Neural cell (in vitro differentiated cells): Measurements from ENCODE around the gene RPL36. TPM values are rescaled to one million over a fixed set of nuclear protein-coding genes. Genes with fewer than 3 reads are reported as not detected.

Experiments
- H2AFZ ChIP-seq: fragments of 200-600, 300-800 bp; sonication (generic), shearing (Covaris generic); 2 replicates; pipeline ENCODE4 v1.6.0; 2014; ENCODE audit warnings: low read depth, mild to moderate bottlenecking, antibody characterized with exemption, low read length, moderate library complexity
- H3F3A ChIP-seq: fragments of 200-600 bp; shearing (Covaris generic); 2 replicates; pipeline ENCODE4 v1.6.1; 2016; ENCODE audit warnings: mild to moderate bottlenecking, moderate library complexity, mixed read lengths, antibody characterized with exemption, low read length; ENCODE audit not compliant: insufficient read depth, poor library complexity, severe bottlenecking
- H3K27ac ChIP-seq: fragments of 200-600, 300-800 bp; sonication (generic), shearing (Covaris generic); 2 replicates; pipeline ENCODE4 v1.5.1; 2014; ENCODE audit warnings: mild to moderate bottlenecking, low read length, moderate library complexity
- H3K27me3 ChIP-seq: fragments of 300-800, 200-600 bp; sonication (generic), shearing (Covaris generic); 2 replicates; pipeline ENCODE4 v1.6.0; 2014; ENCODE audit warnings: mild to moderate bottlenecking, low read depth, low read length, moderate library complexity; ENCODE audit not compliant: insufficient read depth
- H3K36me3 ChIP-seq: fragments of 300-800, 200-600 bp; sonication (generic), shearing (Covaris generic); 2 replicates; pipeline ENCODE4 v1.5.1; 2014; ENCODE audit warnings: mild to moderate bottlenecking, antibody characterized with exemption, low read length, moderate library complexity; ENCODE audit not compliant: insufficient read depth
- H3K4me2 ChIP-seq: fragments of 300-800, 200-600 bp; sonication (generic), shearing (Covaris generic); 2 replicates; pipeline ENCODE4 v1.6.0; 2014; ENCODE audit warnings: mild to moderate bottlenecking, low read length
- H3K4me3 ChIP-seq: fragments of 300-800, 200-600 bp; sonication (generic), shearing (Covaris generic); 2 replicates; pipeline ENCODE4 v1.5.1; 2014; ENCODE audit warnings: mild to moderate bottlenecking, low read length, moderate library complexity
- H3K79me2 ChIP-seq: fragments of 200-600 bp; shearing (Covaris generic); replicated peaks from 2 replicates; pipeline ENCODE4 v1.6.0; 2014; ENCODE audit warnings: mild to moderate bottlenecking, low read length, moderate library complexity; ENCODE audit not compliant: insufficient read depth
- H3K9ac ChIP-seq: fragments of 300-800, 200-600 bp; sonication (generic), shearing (Covaris generic); 2 replicates; pipeline ENCODE4 v1.6.1; 2016; ENCODE audit warnings: mild to moderate bottlenecking, low read length, mixed read lengths
- H3K9me2 ChIP-seq: fragments of 200-600 bp; shearing (Covaris generic); 2 replicates; pipeline ENCODE4 v1.6.1; 2016; ENCODE audit warnings: mild to moderate bottlenecking, low read length, mixed read lengths; ENCODE audit not compliant: insufficient read depth
- H3K9me3 ChIP-seq: fragments of 200-600, 300-800 bp; sonication (generic), shearing (Covaris generic); 2 replicates; pipeline ENCODE4 v1.6.1; 2016; ENCODE audit warnings: mild to moderate bottlenecking, mixed run types, low read length, moderate library complexity, mixed read lengths
- H4K20me1 ChIP-seq: fragments of 200-600 bp; shearing (Covaris generic); 2 replicates; pipeline ENCODE4 v1.6.1; 2016; ENCODE audit warnings: mild to moderate bottlenecking, mixed run types; ENCODE audit not compliant: insufficient read depth
- CTCF ChIP-seq: fragments of 450-650 bp; IDR thresholded peaks from 2 replicates; pipeline ENCODE4 v1.5.1; 2014; ENCODE audit warnings: antibody characterized with exemption, mild to moderate bottlenecking, moderate library complexity; ENCODE audit not compliant: poor library complexity, severe bottlenecking
- EP300 ChIP-seq: fragments of 450-650 bp; conservative IDR thresholded peaks from 2 replicates; pipeline ENCODE4 v1.6.1; 2014; ENCODE audit warnings: antibody characterized with exemption, mild to moderate bottlenecking, moderate library complexity; ENCODE audit not compliant: poor library complexity, severe bottlenecking
- MXI1 ChIP-seq: fragments of 450-650 bp; conservative IDR thresholded peaks from 2 replicates; pipeline ENCODE4 v1.6.1; 2014; ENCODE audit warnings: antibody characterized with exemption, mild to moderate bottlenecking; ENCODE audit not compliant: poor library complexity, severe bottlenecking
- POLR2AphosphoS5 ChIP-seq: IDR thresholded peaks from 2 replicates; pipeline ENCODE4 v1.6.1; 2012
- RAD21 ChIP-seq: fragments of 450-650 bp; conservative IDR thresholded peaks from 2 replicates; pipeline ENCODE4 v1.6.1; 2014; ENCODE audit warnings: antibody characterized with exemption, mild to moderate bottlenecking, moderate library complexity
- REST ChIP-seq: IDR thresholded peaks from 2 replicates; pipeline ENCODE4 v1.6.1; 2012; ENCODE audit warnings: borderline replicate concordance
- TAF1 ChIP-seq: IDR thresholded peaks from 2 replicates; pipeline ENCODE4 v1.6.1; 2012; ENCODE audit warnings: low read depth
- polyA plus RNA-seq: library from polyadenylated mRNA; depleted of rRNA; stranded (reverse); fragments of >200 nt; gene quantifications from 2 replicates; pipeline ENCODE4 v1.2.3, GENCODE V29; 2014

Gene RPL36
- polyA plus RNA-seq, 1 donor from 2014 or later = 358 TPM

GRCh38 chr19:5680437-5681368 lies 9.4 kb upstream of the RPL36 start, which contains the start of the genes HSD11B1L and MICOS13:
Gene HSD11B1L, plus strand, starts transcription at chr19:5681027. Its CDS starts 3,806 bp downstream, at chr19:5684833.
Gene MICOS13, minus strand, starts transcription at chr19:5680516. Its CDS starts 30 bp downstream, at chr19:5680486.
- H3K9me3 ChIP-seq = no peaks in the 10 kb centered on the region
- no peaks in the 10 kb centered on the region for H3K27me3 ChIP-seq
- H3K9me2 ChIP-seq = no peaks in the 10 kb centered on the region
- no peaks in the 10 kb centered on the region for H3F3A ChIP-seq
- peaks cover 19% of the 10 kb centered on the region for H3K79me2 ChIP-seq
- peak within 1 kb of the TSS; percentile 83 for H3K9ac ChIP-seq
- H3K4me2 ChIP-seq = peak within 1 kb of the TSS; percentile 88
- H3K36me3 ChIP-seq = no peaks in the 10 kb centered on the region
- H3K4me3 ChIP-seq = peak within 1 kb of the TSS; percentile 84
- no peaks in the 10 kb centered on the region for H4K20me1 ChIP-seq
- TF ChIP-seq POLR2AphosphoS5 (peak; percentile 66), EP300 (peak; percentile 57), TAF1 (peak; percentile 57), REST (peak; percentile 64), RAD21 (no peak), MXI1 (peak; percentile 87), CTCF (no peak)
- peak within 1 kb of the TSS; percentile 75 for H3K27ac ChIP-seq
- H2AFZ ChIP-seq = peak within 1 kb of the TSS; percentile 44

- Histone ChIP-seq H3K79me2 (peaks cover 19% of the 10 kb centered on the region), H3F3A (no peaks in the 10 kb centered on the region), H4K20me1 (no peaks in the 10 kb centered on the region), H3K27me3 (no peaks in the 10 kb centered on the region), H3K9me3 (no peaks in the 10 kb centered on the region), H3K9ac (peak overlapping the region; percentile 83), H2AFZ (peak overlapping the region; percentile 44), H3K27ac (peak overlapping the region; percentile 75), H3K9me2 (no peaks in the 10 kb centered on the region), H3K4me2 (peak overlapping the region; percentile 88), H3K36me3 (no peaks in the 10 kb centered on the region), H3K4me3 (peak overlapping the region; percentile 84)
- TF ChIP-seq CTCF (no peak), TAF1 (no peak)
Measured at GRCh38 chr19:5681391-5682106, 8.5 kb upstream of the RPL36 start.
